Smooth muscle cell (in vitro differentiated cells): ENCODE measurements around the gene TGM3. TPM values are rescaled to one million over a fixed set of nuclear protein-coding genes. Genes with fewer than 3 reads are reported as not detected.

Source experiments
- DNase-seq: peaks from one replicate; lab custom pipeline; 2025; ENCODE audit not compliant: unreplicated experiment; lab: John Stamatoyannopoulos, UW
- H2AFZ ChIP-seq: fragments of 200-600 bp; sonication (generic); 2 replicates; pipeline ENCODE4 v1.6.0; 2016; ENCODE audit warnings: antibody characterized with exemption, low read depth, mild to moderate bottlenecking
- H3F3A ChIP-seq: fragments of 200-600 bp; sonication (generic); 2 replicates; pipeline ENCODE4 v1.6.0; 2017; ENCODE audit warnings: antibody characterized with exemption, low read depth
- H3K27ac ChIP-seq: fragments of 200-600 bp; sonication (generic); 2 replicates; pipeline ENCODE4 v1.5.1; 2016; ENCODE audit warnings: low read depth, mild to moderate bottlenecking
- H3K27me3 ChIP-seq: fragments of 200-600 bp; sonication (generic); 2 replicates; pipeline ENCODE4 v1.6.1; 2016; ENCODE audit warnings: low read depth, mild to moderate bottlenecking
- H3K36me3 ChIP-seq: fragments of 200-600 bp; sonication (generic); 2 replicates; pipeline ENCODE4 v1.5.1; 2016; ENCODE audit warnings: low read depth
- H3K4me1 ChIP-seq: fragments of 200-600 bp; sonication (generic); 2 replicates; pipeline ENCODE4 v1.5.1; 2016; ENCODE audit warnings: low read depth
- H3K4me2 ChIP-seq: fragments of 200-600 bp; sonication (generic); 2 replicates; pipeline ENCODE4 v1.6.0; 2016; ENCODE audit warnings: mild to moderate bottlenecking
- H3K4me3 ChIP-seq: fragments of 200-600 bp; sonication (generic); 2 replicates; pipeline ENCODE4 v1.5.1; 2016; ENCODE audit warnings: mild to moderate bottlenecking
- H3K79me2 ChIP-seq: fragments of 200-600 bp; sonication (generic); 2 replicates; pipeline ENCODE4 v1.6.0; 2016; ENCODE audit warnings: low read depth, mild to moderate bottlenecking
- H3K9ac ChIP-seq: fragments of 200-600 bp; sonication (generic); 2 replicates; pipeline ENCODE4 v1.6.0; 2016; ENCODE audit warnings: low read depth
- H3K9me3 ChIP-seq: fragments of 200-600 bp; sonication (generic); replicated peaks from 2 replicates; pipeline ENCODE4 v1.5.1; 2016; ENCODE audit warnings: low read depth
- H4K20me1 ChIP-seq: fragments of 200-600 bp; sonication (generic); 2 replicates; pipeline ENCODE4 v1.6.0; 2016; ENCODE audit warnings: low read depth
- WGBS: methylation state at CpG from one replicate; pipeline ENCODE4 v1.1.7; 2016; ENCODE audit warnings: low lambda C conversion rate; 5-methylcytosine and 5-hydroxymethylcytosine counted together
- polyA plus RNA-seq: library from polyadenylated mRNA; unstranded; fragments of >200 nt; fragmentation: Nextera tagmentation; extraction: Ambion mirVana; gene quantifications from 2 replicates; pipeline ENCODE4 v1.2.1, GENCODE V29; 2016
- total RNA-seq: library from RNA; depleted of rRNA; stranded (reverse); fragments of >200 nt; gene quantifications from 2 replicates; pipeline ENCODE4 v1.2.3, GENCODE V29; 2014
- TF ChIP-seq, protein P1 (sequence below): fragments of 200-600 bp; sonication (generic); IDR thresholded peaks from 2 replicates; pipeline ENCODE4 v1.5.1; 2017; ENCODE audit warnings: borderline replicate concordance, mild to moderate bottlenecking, antibody characterized with exemption; ENCODE audit not compliant: insufficient read depth, poor library complexity, severe bottlenecking

The TGM3 gene
- total and polyA plus RNA-seq, 2 experiments from 2014 or later, result 0.43 to 0.54 TPM

DNA sequence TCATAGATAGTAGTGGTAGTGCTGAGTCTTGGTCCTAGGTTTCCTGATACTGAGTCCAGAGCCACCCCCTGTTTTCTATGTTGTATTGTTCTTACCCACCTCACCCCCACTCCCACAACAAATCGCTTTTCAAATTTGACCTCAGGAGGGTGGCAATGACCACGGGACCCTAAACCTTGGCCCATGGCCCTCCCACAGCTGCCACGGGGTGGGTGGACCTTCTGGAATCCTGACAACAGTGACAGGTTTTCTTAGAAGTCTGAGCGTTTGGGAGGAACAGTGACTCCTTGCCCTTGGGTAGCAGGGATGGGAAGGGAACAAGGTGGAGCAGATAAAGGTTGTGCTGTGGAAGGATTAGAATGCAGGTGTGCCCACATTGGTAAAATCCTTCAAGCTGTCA, 36.9 kb downstream of the TGM3 start:
- Histone ChIP-seq H3K36me3 (no peaks in the 10 kb centered on the region), H3K9me3 (no peaks in the 10 kb centered on the region), H3K27ac (no peak overlapping the region), H3K4me3 (no peak overlapping the region), H3K79me2 (no peaks in the 10 kb centered on the region), H3K27me3 (peaks cover 6% of the 10 kb centered on the region), H2AFZ (no peak overlapping the region), H3K4me2 (no peak overlapping the region), H3K4me1 (no peaks in the 10 kb centered on the region), H4K20me1 (no peaks in the 10 kb centered on the region), H3F3A (no peaks in the 10 kb centered on the region), H3K9ac (no peak overlapping the region)
- DNase-seq, result no peak
- WGBS, result 90% methylated on average over 4 of the region's 4 CpGs
- TF ChIP-seq, protein P1, sequence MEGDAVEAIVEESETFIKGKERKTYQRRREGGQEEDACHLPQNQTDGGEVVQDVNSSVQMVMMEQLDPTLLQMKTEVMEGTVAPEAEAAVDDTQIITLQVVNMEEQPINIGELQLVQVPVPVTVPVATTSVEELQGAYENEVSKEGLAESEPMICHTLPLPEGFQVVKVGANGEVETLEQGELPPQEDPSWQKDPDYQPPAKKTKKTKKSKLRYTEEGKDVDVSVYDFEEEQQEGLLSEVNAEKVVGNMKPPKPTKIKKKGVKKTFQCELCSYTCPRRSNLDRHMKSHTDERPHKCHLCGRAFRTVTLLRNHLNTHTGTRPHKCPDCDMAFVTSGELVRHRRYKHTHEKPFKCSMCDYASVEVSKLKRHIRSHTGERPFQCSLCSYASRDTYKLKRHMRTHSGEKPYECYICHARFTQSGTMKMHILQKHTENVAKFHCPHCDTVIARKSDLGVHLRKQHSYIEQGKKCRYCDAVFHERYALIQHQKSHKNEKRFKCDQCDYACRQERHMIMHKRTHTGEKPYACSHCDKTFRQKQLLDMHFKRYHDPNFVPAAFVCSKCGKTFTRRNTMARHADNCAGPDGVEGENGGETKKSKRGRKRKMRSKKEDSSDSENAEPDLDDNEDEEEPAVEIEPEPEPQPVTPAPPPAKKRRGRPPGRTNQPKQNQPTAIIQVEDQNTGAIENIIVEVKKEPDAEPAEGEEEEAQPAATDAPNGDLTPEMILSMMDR, result no peak

DNA sequence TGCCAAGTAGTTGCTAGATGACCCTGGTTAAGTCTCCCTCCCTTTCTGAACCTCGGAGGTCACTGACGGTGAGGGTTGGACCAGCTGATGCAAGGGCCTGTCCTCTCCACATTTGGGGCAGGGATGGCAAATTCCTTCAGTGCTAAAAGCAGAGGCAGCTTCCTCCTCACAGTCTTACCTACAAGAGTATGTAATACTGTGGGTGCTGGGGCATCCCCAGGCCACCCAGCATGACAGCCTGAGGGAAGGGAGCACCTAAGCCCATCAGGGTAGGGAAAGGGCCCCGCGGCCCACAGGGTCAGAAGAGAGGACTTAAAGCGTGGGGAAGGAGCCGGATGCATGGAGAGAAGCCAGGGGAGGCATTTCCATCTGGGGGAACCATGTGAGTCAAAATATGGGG, 38.0 kb downstream of the TGM3 start:
- 94% methylated on average over 6 of the region's 6 CpGs for WGBS
- H3K79me2 ChIP-seq, result no peaks in the 10 kb centered on the region
- DNase-seq, result no peak

DNA sequence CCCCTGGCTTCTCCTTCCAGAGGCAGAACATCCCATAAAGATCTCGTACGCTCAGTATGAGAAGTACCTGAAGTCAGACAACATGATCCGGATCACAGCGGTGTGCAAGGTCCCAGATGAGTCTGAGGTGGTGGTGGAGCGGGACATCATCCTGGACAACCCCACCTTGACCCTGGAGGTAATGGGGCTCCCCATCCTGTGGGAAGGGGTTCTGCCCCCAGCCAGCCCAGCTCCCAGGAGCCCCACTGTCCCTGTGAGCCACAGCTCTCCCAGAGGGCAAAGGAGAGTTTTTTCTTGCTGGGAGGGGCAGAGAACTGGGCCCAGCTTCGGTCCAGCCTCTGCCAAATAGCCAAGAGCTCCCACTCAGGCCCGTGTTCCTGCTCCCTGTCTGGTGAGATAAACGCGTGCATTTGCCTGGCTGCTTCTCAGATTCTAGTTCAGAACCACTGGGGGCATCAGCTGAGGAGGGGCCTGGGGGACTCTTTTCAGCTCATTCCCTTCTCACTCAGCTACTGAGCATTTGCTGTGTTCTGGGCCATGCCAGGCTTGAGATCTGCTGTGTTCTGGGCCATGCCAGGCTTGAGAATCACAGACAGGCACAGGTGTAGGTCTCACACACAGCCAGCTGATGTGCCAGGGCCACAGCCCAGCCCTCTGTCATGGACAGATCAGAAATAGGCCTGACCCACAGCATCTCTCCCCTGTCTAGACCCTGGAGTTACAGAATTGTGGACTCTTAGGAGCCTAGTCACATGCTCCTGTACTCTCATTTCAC, 39.5 kb downstream of the TGM3 start:
- WGBS, result 92% methylated on average over 9 of the region's 9 CpGs
- Histone ChIP-seq H3K27me3 (peaks cover 6% of the 10 kb centered on the region), H3K9me3 (no peaks in the 10 kb centered on the region), H3K4me3 (no peak overlapping the region), H3K4me1 (no peaks in the 10 kb centered on the region), H3K9ac (no peak overlapping the region), H3K4me2 (no peak overlapping the region), H3K79me2 (no peaks in the 10 kb centered on the region), H3K36me3 (no peaks in the 10 kb centered on the region), H2AFZ (no peak overlapping the region), H3F3A (no peaks in the 10 kb centered on the region), H4K20me1 (no peaks in the 10 kb centered on the region), H3K27ac (no peak overlapping the region)
- no peak for DNase-seq
- TF ChIP-seq, protein P1, result no peak

More for the DNA sequence above, 38.0 kb downstream of the TGM3 start:
- Histone ChIP-seq H3K4me1 (no peaks in the 10 kb centered on the region), H3F3A (no peaks in the 10 kb centered on the region), H3K9me3 (no peaks in the 10 kb centered on the region), H3K27ac (no peak overlapping the region), H3K9ac (no peak overlapping the region), H3K27me3 (peaks cover 6% of the 10 kb centered on the region), H3K4me2 (no peak overlapping the region), H3K36me3 (no peaks in the 10 kb centered on the region), H3K4me3 (no peak overlapping the region), H4K20me1 (no peaks in the 10 kb centered on the region), H2AFZ (no peak overlapping the region)
- TF ChIP-seq, protein P1, result no peak

DNA sequence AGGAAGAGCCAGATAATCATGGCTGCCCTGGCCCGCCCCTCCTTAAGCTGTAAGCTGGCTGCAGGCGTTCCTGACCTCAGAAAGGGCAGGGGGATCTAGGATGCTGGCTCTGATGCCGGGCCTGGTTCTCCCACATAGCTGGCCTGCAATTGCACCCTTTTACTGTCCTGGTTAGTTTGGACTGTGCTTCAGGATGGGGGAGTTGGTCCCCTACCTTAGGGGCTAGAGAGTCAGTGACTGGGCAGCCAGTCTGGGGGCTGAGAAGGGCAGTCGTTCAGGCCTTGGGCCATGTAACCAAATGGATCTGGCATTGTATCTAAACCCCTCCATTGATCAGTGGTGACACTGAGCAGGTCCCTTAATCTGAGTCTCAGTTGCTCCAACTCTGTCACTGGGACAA, 40.7 kb downstream of the TGM3 start:
- Histone ChIP-seq H3K27ac (no peak overlapping the region), H3K36me3 (no peaks in the 10 kb centered on the region), H4K20me1 (no peaks in the 10 kb centered on the region), H3K4me1 (no peaks in the 10 kb centered on the region), H3K4me3 (no peak overlapping the region), H3K79me2 (no peaks in the 10 kb centered on the region), H3F3A (no peaks in the 10 kb centered on the region), H3K4me2 (no peak overlapping the region), H2AFZ (no peak overlapping the region), H3K27me3 (peaks cover 6% of the 10 kb centered on the region), H3K9me3 (no peaks in the 10 kb centered on the region), H3K9ac (no peak overlapping the region)
- DNase-seq, result no peak
- 85% methylated on average over 4 of the region's 4 CpGs for WGBS
- TF ChIP-seq, protein P1, result no peak
